Kidney epithelial cell (primary cell): ENCODE results near the gene IRS4. TPM values are rescaled to one million over a fixed set of nuclear protein-coding genes. Genes with fewer than 3 reads are reported as not detected.

Experiments
- DNase-seq: peaks from one replicate; pipeline ENCODE4 v3.0.0-alpha.2; 2010; ENCODE audit warnings: low read depth
- H3K27me3 ChIP-seq: 2 replicates; pipeline ENCODE4 v1.6.0; 2011; ENCODE audit warnings: low read length; ENCODE audit not compliant: control insufficient read depth, insufficient read depth
- H3K36me3 ChIP-seq: 2 replicates; pipeline ENCODE4 v1.5.1; 2011; ENCODE audit warnings: low read length; ENCODE audit not compliant: control insufficient read depth, insufficient read depth
- H3K4me3 ChIP-seq: 2 replicates; pipeline ENCODE4 v1.5.1; 2011; ENCODE audit warnings: low read depth, mild to moderate bottlenecking, control low read depth, low read length
- CTCF ChIP-seq: IDR thresholded peaks from 2 replicates; pipeline ENCODE4 v1.5.1; 2011; ENCODE audit warnings: mild to moderate bottlenecking, moderate library complexity, low read length, control low read depth, inconsistent platforms; ENCODE audit not compliant: insufficient read depth, poor library complexity, severe bottlenecking
- total RNA-seq: library from RNA; depleted of rRNA; stranded (reverse); fragments of >200 nt; gene quantifications from 2 replicates; pipeline ENCODE4 v1.2.3, GENCODE V29; 2015

IRS4 gene
- total RNA-seq, 1 donor from 2014 or later: not detected

GRCh38 chrX:108726748-108727147 is 9.6 kb downstream of the IRS4 start:
- TF ChIP-seq CTCF: no peak
- peaks cover 8% of the 10 kb centered on the region for H3K27me3 ChIP-seq
- DNase-seq: no peak
- no peak overlapping the region for H3K4me3 ChIP-seq
- H3K36me3 ChIP-seq: no peaks in the 10 kb centered on the region

DNA sequence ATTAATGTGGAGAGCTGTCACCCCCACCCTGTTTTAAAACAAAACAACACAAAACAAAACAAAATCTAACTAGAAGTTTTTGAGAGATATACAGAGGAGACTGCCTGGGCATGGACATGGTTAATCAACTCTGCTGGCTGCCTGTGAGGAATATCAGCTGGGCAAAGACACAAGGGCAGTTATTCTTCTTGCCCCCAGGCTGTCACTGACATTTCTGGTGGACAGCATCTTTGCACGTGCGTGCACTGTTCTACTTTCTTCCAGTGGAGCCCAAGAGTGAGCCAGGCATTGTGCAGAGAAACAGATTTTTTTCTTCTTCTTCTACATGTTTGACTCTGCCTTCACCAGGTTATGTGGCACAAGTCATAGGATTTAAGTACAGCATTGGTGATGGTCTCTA is 13.8 kb downstream of the IRS4 start:
- H3K36me3 ChIP-seq: no peaks in the 10 kb centered on the region
- no peak overlapping the region for H3K4me3 ChIP-seq
- TF ChIP-seq CTCF: no peak
- no peak for DNase-seq
- H3K27me3 ChIP-seq: no peaks in the 10 kb centered on the region

- H3K36me3 ChIP-seq: no peaks in the 10 kb centered on the region
- no peak overlapping the region for H3K4me3 ChIP-seq
- TF ChIP-seq CTCF: no peak
- no peaks in the 10 kb centered on the region for H3K27me3 ChIP-seq
- DNase-seq: no peak
These were observed 23.5 kb downstream of the IRS4 start for GRCh38 chrX:108712886-108713285.

GRCh38 chrX:108704839-108705238 is 31.5 kb downstream of the IRS4 start:
- Histone ChIP-seq H3K4me3 (no peak overlapping the region), H3K27me3 (no peaks in the 10 kb centered on the region), H3K36me3 (no peaks in the 10 kb centered on the region)
- no peak for DNase-seq
- TF ChIP-seq CTCF: no peak

DNA sequence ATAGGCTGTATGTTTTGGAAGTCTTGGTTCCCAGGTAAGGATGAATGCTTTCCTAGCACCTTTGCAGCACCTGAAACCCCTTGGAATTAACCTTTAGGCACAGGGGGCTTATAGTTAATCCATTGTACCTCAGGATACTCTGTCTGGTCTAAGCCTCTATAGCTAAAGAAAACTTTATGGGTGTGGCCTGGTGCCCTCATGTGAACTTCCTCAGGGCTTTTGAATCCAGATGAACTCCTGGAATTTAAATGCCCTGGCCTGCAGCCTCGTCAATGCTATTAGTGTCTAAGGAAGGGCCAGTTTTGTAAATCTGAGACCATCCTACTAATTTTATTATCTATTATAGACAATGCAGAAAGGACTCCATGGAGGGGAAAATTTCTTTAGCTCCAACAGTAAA is 33.8 kb downstream of the IRS4 start:
- DNase-seq: no peak
- Histone ChIP-seq H3K36me3 (no peaks in the 10 kb centered on the region), H3K4me3 (no peak overlapping the region), H3K27me3 (no peaks in the 10 kb centered on the region)
- no peak for TF ChIP-seq CTCF

DNA sequence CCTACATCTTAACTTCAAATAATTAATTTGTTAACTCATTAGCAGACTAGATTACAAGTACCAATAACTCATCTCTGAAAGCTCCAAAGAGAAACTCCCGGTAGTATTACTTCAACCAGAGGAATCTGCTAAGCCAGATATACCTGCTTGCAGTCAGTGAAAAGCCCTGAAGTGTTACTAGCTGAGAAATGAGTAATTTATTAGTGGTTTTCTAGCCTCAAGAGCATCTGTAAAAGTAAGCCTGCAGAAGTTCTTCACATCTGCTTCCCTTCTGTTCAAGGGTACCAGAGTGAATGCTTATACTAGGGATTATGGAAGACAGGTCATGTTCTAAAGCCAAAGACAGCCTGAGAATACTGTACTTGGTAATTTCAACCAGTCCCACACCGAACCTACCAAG is 34.7 kb downstream of the IRS4 start:
- DNase-seq: no peak

More for the DNA sequence above, 34.7 kb downstream of the IRS4 start:
- H3K27me3 ChIP-seq: no peaks in the 10 kb centered on the region
- no peaks in the 10 kb centered on the region for H3K36me3 ChIP-seq
- no peak for TF ChIP-seq CTCF
- no peak overlapping the region for H3K4me3 ChIP-seq
